OCI-LY3 (cell line): ENCODE data around the gene METTL16.

Source experiments
- CTCF ChIP-seq: fragments of 200-600, 300-600 bp; sonication (generic); IDR thresholded peaks from 2 replicates; pipeline ENCODE4 v1.5.1; 2014; ENCODE audit warnings: antibody characterized with exemption, low read length, low read depth
- EZH2phosphoT487 ChIP-seq: fragments of 200-600 bp; shearing (Covaris generic); IDR thresholded peaks from 2 replicates; pipeline ENCODE4 v1.6.1; 2018; ENCODE audit warnings: antibody characterized with exemption, mixed run types, low read depth

DNA sequence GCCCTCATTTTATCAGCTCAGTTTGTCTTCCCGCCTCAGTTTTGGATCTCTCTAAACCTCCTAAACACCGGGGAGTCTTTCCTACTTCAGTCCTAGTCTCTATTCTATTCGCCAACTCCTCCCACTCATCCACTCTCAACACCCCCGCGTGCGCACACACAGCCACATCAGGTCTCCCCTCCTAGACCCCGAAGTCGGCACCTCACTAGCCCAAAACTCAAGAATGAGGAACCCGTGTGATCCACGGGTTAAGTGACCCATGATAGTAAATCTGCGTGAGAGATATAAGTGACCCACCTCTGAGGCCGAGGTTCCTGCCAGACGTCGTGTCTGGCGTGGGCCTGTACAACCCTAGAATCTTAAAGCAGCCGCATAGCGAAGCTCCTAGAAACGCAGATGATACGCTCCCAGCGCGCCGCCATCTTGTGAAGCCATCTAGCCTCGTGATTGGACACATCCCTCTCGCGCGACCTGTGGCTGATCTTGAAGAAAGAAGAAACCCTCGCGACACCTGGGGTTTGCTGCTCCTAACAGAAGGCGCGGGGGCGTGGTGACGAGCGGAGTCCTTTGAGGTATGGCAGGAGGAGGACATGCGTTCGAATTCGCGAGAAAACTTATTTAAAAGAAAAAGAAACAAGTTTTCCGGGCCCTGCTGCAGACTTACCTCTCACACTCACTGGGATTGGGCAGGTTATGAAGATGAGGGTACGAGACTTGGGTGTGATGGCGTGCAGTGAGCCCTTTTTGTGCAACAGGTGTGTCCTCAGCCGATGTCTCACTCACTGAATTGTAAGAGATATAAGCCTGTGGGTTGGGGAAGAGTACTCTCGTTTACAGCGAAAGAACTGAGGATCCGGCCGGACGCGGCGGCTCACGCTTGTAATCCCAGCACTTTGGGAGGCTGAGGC, at the start of gene METTL16:
- TF ChIP-seq CTCF (no peak), EZH2phosphoT487 (no peak)
